Retinal pigment epithelial cell (primary cell): ENCODE measurements around the gene TRPT1.

Experiments
- DNase-seq: peaks from one replicate; pipeline ENCODE4 v3.0.0-alpha.2; 2010; ENCODE audit warnings: low read depth
- H3K4me3 ChIP-seq: 2 replicates; pipeline ENCODE4 v1.5.1; 2011; ENCODE audit warnings: mild to moderate bottlenecking, low read length, control low read depth, moderate library complexity
- TF ChIP-seq, protein P1 (sequence below): conservative IDR thresholded peaks from 2 replicates; pipeline ENCODE4 v1.5.1; 2011; ENCODE audit warnings: low read depth, low read length, control low read depth, inconsistent platforms

TRPT1 gene

DNA sequence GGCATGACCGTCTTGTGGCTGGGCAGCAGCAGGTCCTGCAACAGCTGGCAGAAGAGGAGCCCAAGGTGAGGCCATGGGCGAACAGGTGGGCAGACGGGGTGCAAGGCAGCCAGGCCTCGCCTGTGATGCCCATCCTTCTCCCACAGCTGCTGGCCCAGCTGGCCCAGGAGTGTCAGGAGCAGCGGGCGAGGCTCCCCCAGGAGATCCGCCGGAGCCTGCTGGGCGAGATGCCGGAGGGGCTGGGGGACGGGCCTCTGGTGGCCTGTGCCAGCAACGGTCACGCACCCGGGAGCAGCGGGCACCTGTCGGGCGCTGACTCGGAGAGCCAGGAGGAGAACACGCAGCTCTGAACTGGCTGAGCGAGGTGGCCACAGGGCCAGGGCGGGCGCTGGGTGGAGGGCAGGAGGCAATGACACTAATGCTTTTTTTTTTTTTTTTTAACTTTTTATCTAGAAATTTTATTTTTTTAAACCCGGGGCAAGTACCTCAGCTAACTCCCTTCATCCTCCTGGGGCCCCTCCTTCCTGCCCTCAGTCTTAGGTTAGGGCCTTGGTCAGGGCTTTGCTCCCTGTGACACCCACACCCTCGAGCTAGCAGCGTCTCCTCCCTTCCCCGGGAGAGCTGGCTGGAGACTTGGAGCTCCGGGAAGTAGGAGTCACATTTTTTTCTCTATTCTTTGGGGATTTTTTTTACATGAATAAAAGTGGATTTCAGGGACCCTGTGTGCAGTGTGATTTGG, 41.4 kb upstream of the TRPT1 start:
- no peak overlapping the region for H3K4me3 ChIP-seq
- no peak for DNase-seq
- TF ChIP-seq, protein P1, sequence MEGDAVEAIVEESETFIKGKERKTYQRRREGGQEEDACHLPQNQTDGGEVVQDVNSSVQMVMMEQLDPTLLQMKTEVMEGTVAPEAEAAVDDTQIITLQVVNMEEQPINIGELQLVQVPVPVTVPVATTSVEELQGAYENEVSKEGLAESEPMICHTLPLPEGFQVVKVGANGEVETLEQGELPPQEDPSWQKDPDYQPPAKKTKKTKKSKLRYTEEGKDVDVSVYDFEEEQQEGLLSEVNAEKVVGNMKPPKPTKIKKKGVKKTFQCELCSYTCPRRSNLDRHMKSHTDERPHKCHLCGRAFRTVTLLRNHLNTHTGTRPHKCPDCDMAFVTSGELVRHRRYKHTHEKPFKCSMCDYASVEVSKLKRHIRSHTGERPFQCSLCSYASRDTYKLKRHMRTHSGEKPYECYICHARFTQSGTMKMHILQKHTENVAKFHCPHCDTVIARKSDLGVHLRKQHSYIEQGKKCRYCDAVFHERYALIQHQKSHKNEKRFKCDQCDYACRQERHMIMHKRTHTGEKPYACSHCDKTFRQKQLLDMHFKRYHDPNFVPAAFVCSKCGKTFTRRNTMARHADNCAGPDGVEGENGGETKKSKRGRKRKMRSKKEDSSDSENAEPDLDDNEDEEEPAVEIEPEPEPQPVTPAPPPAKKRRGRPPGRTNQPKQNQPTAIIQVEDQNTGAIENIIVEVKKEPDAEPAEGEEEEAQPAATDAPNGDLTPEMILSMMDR = no peak

DNA sequence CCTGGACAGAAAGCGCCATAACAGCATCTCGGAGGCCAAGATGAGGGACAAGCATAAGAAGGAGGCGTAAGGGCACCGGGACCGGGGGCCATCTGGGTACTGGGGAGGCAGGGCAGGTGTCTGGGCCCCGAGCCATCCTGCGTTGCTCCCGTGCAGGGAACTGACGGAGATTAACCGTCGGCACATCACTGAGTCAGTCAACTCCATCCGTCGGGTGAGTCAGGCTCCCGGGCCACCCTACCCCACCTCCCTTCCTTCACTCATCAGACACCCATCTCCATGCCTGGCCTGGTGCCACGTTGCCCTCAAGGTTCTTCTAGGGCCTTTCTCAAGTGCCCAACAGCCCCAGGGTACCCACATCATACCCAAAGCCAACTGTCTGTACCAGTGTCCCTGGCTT, 40.4 kb upstream of the TRPT1 start:
- H3K4me3 ChIP-seq = no peak overlapping the region
- DNase-seq = no peak
- TF ChIP-seq, protein P1 = no peak

- H3K4me3 ChIP-seq = no peak overlapping the region
- no peak for DNase-seq
- TF ChIP-seq, protein P1 = no peak
Measured at GRCh38 chr11:64265176-64266160, 39.5 kb upstream of the TRPT1 start.

GRCh38 chr11:64264371-64264852, 38.4 kb upstream of the TRPT1 start:
- no peak overlapping the region for H3K4me3 ChIP-seq
- no peak for DNase-seq
- TF ChIP-seq, protein P1 = no peak

DNA sequence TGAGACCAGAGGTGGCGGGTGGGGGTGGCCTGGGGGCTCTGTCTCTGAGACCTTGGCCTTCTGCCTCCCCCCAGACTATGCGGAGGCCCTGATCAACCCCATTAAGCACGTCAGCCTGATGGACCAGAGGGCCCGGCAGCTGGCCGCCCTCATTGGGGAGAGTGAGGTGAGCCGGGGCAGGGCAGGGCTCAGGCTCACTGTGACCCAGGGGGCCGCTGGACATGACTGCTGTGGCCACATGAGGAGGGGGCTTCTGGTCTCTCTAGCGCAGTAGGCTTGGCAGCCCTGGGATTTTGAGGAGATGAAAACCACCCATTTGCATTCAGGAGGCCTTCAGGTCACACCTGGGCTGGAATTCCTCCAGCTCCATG, 37.9 kb upstream of the TRPT1 start:
- no peak for DNase-seq
- H3K4me3 ChIP-seq = no peak overlapping the region
- TF ChIP-seq, protein P1 = no peak

DNA sequence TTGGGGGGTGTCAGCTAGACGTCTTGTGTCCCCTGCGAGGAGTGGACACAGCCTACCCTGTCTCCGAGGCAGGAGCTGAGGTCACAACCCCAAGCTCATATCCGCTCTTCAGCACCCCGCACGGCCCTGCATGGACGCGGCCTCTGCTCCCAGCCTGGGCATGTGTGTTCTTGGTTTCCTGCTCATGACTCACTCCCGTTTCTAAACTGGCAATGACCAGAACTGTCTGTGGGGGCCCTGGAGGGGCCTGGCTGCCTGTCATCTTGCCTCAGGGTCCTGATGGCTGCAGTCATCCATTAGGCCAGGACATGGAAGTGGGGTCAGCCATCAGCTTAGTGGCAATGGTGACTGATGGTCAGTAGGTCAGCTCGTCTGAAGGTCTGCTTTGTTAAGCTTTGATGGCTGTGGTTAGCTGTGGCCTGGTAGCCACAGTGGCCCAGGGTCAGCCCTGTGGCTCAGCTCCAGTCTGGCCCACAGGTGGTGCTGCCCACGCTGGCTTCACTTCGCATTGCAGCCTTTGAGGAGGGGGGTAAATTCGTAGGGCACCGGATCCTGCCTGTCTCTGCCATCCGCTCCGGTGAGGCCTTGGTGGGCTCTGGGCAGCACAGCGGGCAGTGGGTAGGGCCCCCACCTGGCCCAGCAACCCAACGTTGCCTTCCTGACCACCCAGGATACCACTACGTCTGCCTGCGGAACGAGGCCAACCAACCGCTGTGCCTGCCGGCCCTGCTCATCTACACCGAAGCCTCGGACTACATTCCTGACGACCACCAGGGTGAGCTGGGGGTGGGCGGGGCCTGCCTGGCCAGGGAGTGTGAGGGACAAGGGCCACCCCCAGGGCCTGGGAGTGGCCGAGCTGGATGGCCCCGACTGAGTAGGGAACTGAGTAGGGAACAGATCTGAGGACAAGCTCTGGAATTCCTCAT, 37.3 kb upstream of the TRPT1 start:
- TF ChIP-seq, protein P1 = no peak
- H3K4me3 ChIP-seq = no peak overlapping the region
- no peak for DNase-seq
